B cell (primary cell): ENCODE results near the gene RFX4. TPM values are rescaled to one million over a fixed set of nuclear protein-coding genes. Genes with fewer than 3 reads are reported as not detected.

ENCODE experiments used
- ATAC-seq: fragments of 200-7000 bp; cut with Tn5 transposase; one replicate; pipeline ENCODE4 v1.10.0; 2021; ENCODE audit warnings: low read depth, mild to moderate bottlenecking, moderate number of reproducible peaks, moderate library complexity
- CTCF ChIA-PET: fragments of 350-600 bp; sonication (Branson Sonifier 250); formaldehyde crosslinking; loops from one replicate; lab custom pipeline; 2021; ENCODE audit warnings: antibody characterized with exemption, inconsistent platforms; lab: Charles Lee
- POLR2A ChIA-PET: fragments of 350-600 bp; sonication (Branson Sonifier 250); formaldehyde crosslinking; loops from one replicate; lab custom pipeline; 2021; ENCODE audit warnings: antibody characterized with exemption; lab: Charles Lee
- DNase-seq: peaks from one replicate; pipeline ENCODE4 v3.0.0; 2013
- H2AFZ ChIP-seq: 2 replicates; pipeline ENCODE4 v1.6.1; 2012; ENCODE audit warnings: mild to moderate bottlenecking, low read depth, low read length; ENCODE audit not compliant: insufficient read depth, poor library complexity, severe bottlenecking
- H3K27ac ChIP-seq, 2 donors: 1 replicate in 1 of 2; 2 replicates in 1 of 2; pipeline ENCODE4 v1.5.1; 2012 to 2013; ENCODE audit warnings: low read length in 2 of 2, mild to moderate bottlenecking in 2 of 2, moderate library complexity in 1 of 2
- H3K27me3 ChIP-seq, 4 experiments: fragments of 200-600 bp in 1 of 4; sonication (generic) in 1 of 4; replicated peaks in 1 of 4; 1 replicate in 2 of 4; 2 replicates in 2 of 4; pipeline versions ENCODE4 v1.6.1 to v1.7.0; 2013 to 2016; ENCODE audit warnings: low read length in 3 of 4, mild to moderate bottlenecking in 2 of 4, mixed read lengths in 1 of 4, moderate library complexity in 1 of 4; ENCODE audit not compliant: insufficient read depth in 4 of 4, control insufficient read depth in 3 of 4; ENCODE audit errors: control extremely low read depth in 1 of 4
- H3K36me3 ChIP-seq, 2 experiments: replicated peaks in 1 of 2; 1 replicate in 1 of 2; 2 replicates in 1 of 2; pipeline versions ENCODE4 v1.6.1 to v1.7.1; 2013; ENCODE audit warnings: low read length in 1 of 2; ENCODE audit not compliant: insufficient read depth in 2 of 2, control insufficient read depth in 1 of 2; ENCODE audit errors: control extremely low read depth in 1 of 2, extremely low read depth in 1 of 2
- H3K4me1 ChIP-seq, 2 donors: fragments of 200-600 bp in 1 of 2; sonication (generic) in 1 of 2; 1 replicate in 1 of 2; 2 replicates in 1 of 2; pipeline versions ENCODE4 v1.5.1 to v1.6.1; 2013 to 2017; ENCODE audit warnings: low read length in 2 of 2; ENCODE audit not compliant: control insufficient read depth in 2 of 2, insufficient read depth in 2 of 2
- H3K4me2 ChIP-seq: replicated peaks from 2 replicates; pipeline ENCODE3; 2012; ENCODE audit warnings: mild to moderate bottlenecking, low read depth, low read length; ENCODE audit not compliant: poor library complexity, severe bottlenecking
- H3K4me3 ChIP-seq, 5 experiments: fragments of 200-600 bp in 1 of 5; sonication (generic) in 1 of 5; 1 replicate in 3 of 5; 2 replicates in 2 of 5; pipeline versions ENCODE4 v1.5.1 to v1.7.0; 2011 to 2016; ENCODE audit warnings: low read length in 4 of 5, mild to moderate bottlenecking in 4 of 5, low read depth in 2 of 5, control low read depth in 1 of 5, moderate library complexity in 1 of 5; ENCODE audit not compliant: insufficient read depth in 1 of 5; ENCODE audit errors: control extremely low read depth in 1 of 5, extremely low read depth in 1 of 5
- H3K79me2 ChIP-seq: fragments of 200-600 bp; sonication (generic); one replicate; pipeline ENCODE4 v1.6.0; 2016; ENCODE audit warnings: low read length; ENCODE audit not compliant: control insufficient read depth, insufficient read depth
- H3K9ac ChIP-seq: fragments of 200-600 bp; sonication (generic); 2 replicates; pipeline ENCODE4 v1.6.1; 2017; ENCODE audit warnings: mild to moderate bottlenecking, low read length, moderate library complexity
- H3K9me3 ChIP-seq, 3 donors: one replicate each; pipeline versions ENCODE4 v1.6.1 to v1.7.1; 2013; ENCODE audit warnings: low read length in 2 of 3; ENCODE audit not compliant: control insufficient read depth in 2 of 3, insufficient read depth in 1 of 3; ENCODE audit errors: control extremely low read depth in 1 of 3
- H4K20me1 ChIP-seq: 2 replicates; pipeline ENCODE4 v1.6.0; 2012; ENCODE audit warnings: mild to moderate bottlenecking, low read length; ENCODE audit not compliant: insufficient read depth, control insufficient read depth, poor library complexity, severe bottlenecking
- H3K27ac Mint-ChIP-seq: one replicate; pipeline ENCODE4 v1.8.0; 2021; ENCODE audit warnings: mixed read lengths
- H3K27me3 Mint-ChIP-seq: one replicate; pipeline ENCODE4 v1.8.0; 2021; ENCODE audit warnings: mixed read lengths
- H3K4me1 Mint-ChIP-seq: one replicate; pipeline ENCODE4 v1.8.0; 2021; ENCODE audit warnings: mixed read lengths
- H3K4me3 Mint-ChIP-seq: one replicate; pipeline ENCODE4 v1.8.0; 2021; ENCODE audit warnings: mixed read lengths
- H3K9me3 Mint-ChIP-seq: one replicate; pipeline ENCODE4 v1.8.0; 2022; ENCODE audit warnings: mixed read lengths; ENCODE audit not compliant: insufficient read depth
- CTCF ChIP-seq: fragments of 200-600 bp; IDR thresholded peaks from one replicate; pipeline ENCODE4 v1.8.0; 2022; ENCODE audit warnings: antibody characterized with exemption, mild to moderate bottlenecking
- EZH2 ChIP-seq: IDR thresholded peaks from 2 replicates; pipeline ENCODE4 v1.6.1; 2012; ENCODE audit warnings: borderline replicate concordance, low read depth, mild to moderate bottlenecking, moderate library complexity, low read length; ENCODE audit not compliant: insufficient read depth, poor library complexity, severe bottlenecking
- WGBS: methylation state at CpG from one replicate; pipeline ENCODE4 v1.1.5; 2013; ENCODE audit warnings: missing lambda C conversion rate; ENCODE audit not compliant: insufficient coverage; 5-methylcytosine and 5-hydroxymethylcytosine counted together
- intact Hi-C: fragments of 100-400 bp; cut with micrococcal nuclease; formaldehyde crosslinking; loops from one replicate; pipeline ENCODE4 v1.10.0; 2022
- polyA plus RNA-seq: library from polyadenylated mRNA; depleted of rRNA; stranded (reverse); fragments of >200 nt; gene quantifications from 2 replicates; pipeline ENCODE4 v1.2.3, GENCODE V29; 2012
- total RNA-seq, 2 donors: library from RNA; stranded (reverse); fragments of 120-200 nt in 1 of 2; gene quantifications; 1 replicate in 1 of 2; 2 replicates in 1 of 2; pipeline versions ENCODE4 v1.2.3 to v1.2.4, GENCODE V29; 2013 to 2022

RFX4 gene
- total and polyA plus RNA-seq, 2 donors (not counting 1 experiment from before 2014, with no cell fraction given), result not detected

- Mint-ChIP-seq H3K4me1 (no peaks in the 10 kb centered on the region), H3K27ac (no peak overlapping the region), H3K4me3 (no peak overlapping the region), H3K27me3 (no peaks in the 10 kb centered on the region), H3K9me3 (no peaks in the 10 kb centered on the region)
- CTCF ChIA-PET, result no interaction called here
- H3K9me3 ChIP-seq, result peaks cover 0 to 5% (median 0%) of the 10 kb centered on the region in 3 donors
- no peak overlapping the region for H3K27ac ChIP-seq
- no peak overlapping the region for H3K9ac ChIP-seq
- no peaks in the 10 kb centered on the region for H3K79me2 ChIP-seq
- ATAC-seq (no peak), DNase-seq (no peak)
- no peaks in the 10 kb centered on the region for H3K27me3 ChIP-seq
- TF ChIP-seq EZH2 (no peak), CTCF (no peak)
- no peaks in the 10 kb centered on the region for H4K20me1 ChIP-seq
- H3K4me2 ChIP-seq, result no peak overlapping the region
- H3K36me3 ChIP-seq, result no peaks in the 10 kb centered on the region
- H3K4me3 ChIP-seq, result no peak overlapping the region
- H3K4me1 ChIP-seq, result no peaks in the 10 kb centered on the region
- no peak overlapping the region for H2AFZ ChIP-seq
- POLR2A ChIA-PET, result no interaction called here
- intact Hi-C loops, result no loop called here
These were observed 208.7 kb downstream of the RFX4 start for GRCh38 chr12:106791531-106791930.

- Histone ChIP-seq H3K27ac (no peak overlapping the region), H3K9ac (no peak overlapping the region), H3K4me1 (no peaks in the 10 kb centered on the region), H3K4me3 (no peak overlapping the region), H3K79me2 (no peaks in the 10 kb centered on the region), H3K4me2 (no peak overlapping the region), H3K27me3 (no peaks in the 10 kb centered on the region), H2AFZ (no peak overlapping the region), H4K20me1 (no peaks in the 10 kb centered on the region), H3K9me3 (no peaks in the 10 kb centered on the region), H3K36me3 (no peaks in the 10 kb centered on the region)
- Mint-ChIP-seq H3K4me3 (no peak overlapping the region), H3K27me3 (no peaks in the 10 kb centered on the region), H3K9me3 (no peaks in the 10 kb centered on the region), H3K27ac (no peak overlapping the region), H3K4me1 (no peaks in the 10 kb centered on the region)
- POLR2A ChIA-PET, result no interaction called here
- no peak for TF ChIP-seq CTCF
- TF ChIP-seq EZH2, result no peak
- CTCF ChIA-PET, result no interaction called here
- WGBS, result no CpG with 5 or more reads among the region's 1 CpG
- intact Hi-C loops, result no loop called here
- no peak for DNase-seq
- ATAC-seq, result no peak
These were observed 211.6 kb downstream of the RFX4 start for GRCh38 chr12:106794369-106794768.
